Immature natural killer cell (primary cell): ENCODE results near the gene GARIN5B. TPM values are rescaled to one million over a fixed set of nuclear protein-coding genes. Genes with fewer than 3 reads are reported as not detected.

Experiments
- DNase-seq, 3 donors: peaks; one replicate each; pipeline ENCODE4 v3.0.0; 2022; ENCODE audit warnings: mixed read lengths in 1 of 3
- H3K27ac Mint-ChIP-seq, 6 donors: one replicate each; pipeline ENCODE4 v1.8.0; 2020; ENCODE audit warnings: mixed read lengths in 6 of 6, mild to moderate bottlenecking in 5 of 6, inconsistent platforms in 4 of 6, moderate library complexity in 3 of 6
- H3K27me3 Mint-ChIP-seq, 3 donors: one replicate each; pipeline ENCODE4 v1.8.0; 2020 to 2021; ENCODE audit warnings: low read depth in 3 of 3, mild to moderate bottlenecking in 3 of 3, mixed read lengths in 3 of 3, moderate library complexity in 3 of 3, inconsistent platforms in 1 of 3
- H3K36me3 Mint-ChIP-seq, 3 donors: one replicate each; pipeline ENCODE4 v1.8.0; 2020; ENCODE audit warnings: mixed read lengths in 3 of 3, inconsistent platforms in 2 of 3, mild to moderate bottlenecking in 2 of 3
- H3K4me1 Mint-ChIP-seq, 2 donors: one replicate each; pipeline ENCODE4 v1.8.0; 2020; ENCODE audit warnings: inconsistent platforms in 2 of 2, mild to moderate bottlenecking in 2 of 2, mixed read lengths in 2 of 2, moderate library complexity in 1 of 2
- H3K4me3 Mint-ChIP-seq, 5 donors: one replicate each; pipeline ENCODE4 v1.8.0; 2020; ENCODE audit warnings: mild to moderate bottlenecking in 5 of 5, mixed read lengths in 5 of 5, inconsistent platforms in 3 of 5, moderate library complexity in 3 of 5
- H3K9me3 Mint-ChIP-seq, 6 donors: one replicate each; pipeline ENCODE4 v1.8.0; 2020; ENCODE audit warnings: mild to moderate bottlenecking in 6 of 6, mixed read lengths in 6 of 6, inconsistent platforms in 4 of 6, moderate library complexity in 3 of 6
- polyA plus RNA-seq, 3 donors: library from polyadenylated mRNA; unstranded; fragments of 300-500 nt; fragmentation: Illumina TruSeq; gene quantifications; one replicate each; pipeline ENCODE4 v1.2.3, GENCODE V29; 2021

The GARIN5B gene
- polyA plus RNA-seq, 3 donors from 2014 or later: not detected

DNA sequence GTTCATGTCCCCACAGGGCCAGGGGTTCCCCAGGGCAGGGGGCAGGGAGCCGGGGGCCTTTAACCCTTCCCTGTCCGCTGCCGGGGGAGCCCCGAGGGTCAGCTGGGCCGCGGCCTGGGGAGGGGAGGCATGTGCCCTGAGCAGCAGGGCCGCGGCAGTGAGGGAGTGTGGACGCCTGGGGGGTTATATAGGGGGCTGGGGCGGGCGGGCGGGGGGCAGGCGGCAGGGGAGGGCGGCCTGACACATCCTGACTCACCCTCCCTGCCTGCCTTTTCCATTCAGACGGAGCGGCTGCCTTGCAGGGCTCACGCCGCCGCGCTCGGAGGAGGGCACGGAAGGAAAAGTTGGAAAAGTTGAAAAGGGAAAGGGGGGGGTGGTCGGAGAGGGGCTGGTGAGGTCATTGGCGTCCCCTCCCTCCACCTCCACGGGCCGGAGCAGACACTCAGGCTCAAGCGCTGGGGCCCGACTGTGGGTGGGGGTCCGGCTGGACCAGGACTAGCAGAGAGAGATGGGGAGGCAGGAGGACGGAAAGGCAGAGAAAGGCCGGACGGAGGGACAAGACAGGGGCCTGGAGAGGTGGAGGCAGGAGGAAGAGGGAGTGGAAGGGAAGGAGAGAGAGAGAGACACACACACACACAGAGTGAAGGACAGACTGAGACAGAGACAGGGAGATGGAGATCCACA lies 7.4 kb upstream of the GARIN5B start, which contains the start of gene IL11:
IL11 (minus strand) TSS at position 159 of the 684 bp plus-strand sequence; CDS start at position 6, 153 bp downstream.
- peaks cover 14 to 18% (median 15%) of the 10 kb centered on the region in 3 donors for H3K27me3 Mint-ChIP-seq
- no peaks in the 10 kb centered on the region for H3K36me3 Mint-ChIP-seq
- DNase-seq: no peak
- peak within 1 kb of the TSS in 4 of 5 donors; percentile 47 to 78 (median 65) for H3K4me3 Mint-ChIP-seq
- H3K9me3 Mint-ChIP-seq: no peaks in the 10 kb centered on the region
- peaks cover 0 to 6% of the 10 kb centered on the region in 2 donors for H3K4me1 Mint-ChIP-seq
- H3K27ac Mint-ChIP-seq: no peak within 1 kb of the TSS

DNA sequence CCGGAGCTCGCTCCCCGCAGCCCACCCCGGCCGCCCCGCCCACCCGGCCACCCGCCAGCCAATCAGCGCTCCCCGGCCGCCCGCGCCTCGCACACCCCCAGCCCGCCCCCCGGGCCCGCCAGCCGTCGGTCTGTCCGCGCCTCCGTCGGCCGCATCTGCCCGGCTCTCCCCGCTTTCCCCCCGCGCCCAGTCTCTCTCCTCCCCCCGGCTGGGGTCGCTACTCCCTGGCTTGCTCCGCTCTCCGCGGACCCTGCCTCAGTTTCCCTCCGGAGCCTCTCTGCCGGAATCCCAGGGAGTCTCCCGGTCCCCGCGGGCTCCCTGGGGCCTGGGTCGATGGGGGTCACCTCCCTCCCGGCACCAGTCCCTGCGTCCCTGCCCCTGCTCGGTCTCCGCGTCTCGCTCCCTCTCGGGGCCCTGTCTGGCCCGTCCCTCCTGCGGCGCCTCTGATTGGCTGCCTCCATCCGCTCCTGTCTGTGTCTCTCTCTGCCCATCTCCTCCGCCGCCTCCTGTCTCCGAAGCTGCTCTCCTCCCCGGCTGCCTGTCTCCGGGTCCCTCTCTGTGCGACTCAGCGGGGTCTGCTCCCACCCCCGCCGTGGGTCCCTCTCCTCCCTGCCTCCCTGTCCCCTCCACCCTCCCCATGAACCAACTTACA lies 6.7 kb upstream of the GARIN5B start:
- H3K27ac Mint-ChIP-seq: no peak overlapping the region
- no peaks in the 10 kb centered on the region for H3K36me3 Mint-ChIP-seq
- H3K27me3 Mint-ChIP-seq: peaks cover 14 to 21% (median 15%) of the 10 kb centered on the region in 3 donors
- DNase-seq: no peak
- peak overlapping the region in 4 of 5 donors; percentile 47 to 78 (median 65) for H3K4me3 Mint-ChIP-seq
- no peaks in the 10 kb centered on the region for H3K9me3 Mint-ChIP-seq
- peaks cover 0 to 6% of the 10 kb centered on the region in 2 donors for H3K4me1 Mint-ChIP-seq

DNA sequence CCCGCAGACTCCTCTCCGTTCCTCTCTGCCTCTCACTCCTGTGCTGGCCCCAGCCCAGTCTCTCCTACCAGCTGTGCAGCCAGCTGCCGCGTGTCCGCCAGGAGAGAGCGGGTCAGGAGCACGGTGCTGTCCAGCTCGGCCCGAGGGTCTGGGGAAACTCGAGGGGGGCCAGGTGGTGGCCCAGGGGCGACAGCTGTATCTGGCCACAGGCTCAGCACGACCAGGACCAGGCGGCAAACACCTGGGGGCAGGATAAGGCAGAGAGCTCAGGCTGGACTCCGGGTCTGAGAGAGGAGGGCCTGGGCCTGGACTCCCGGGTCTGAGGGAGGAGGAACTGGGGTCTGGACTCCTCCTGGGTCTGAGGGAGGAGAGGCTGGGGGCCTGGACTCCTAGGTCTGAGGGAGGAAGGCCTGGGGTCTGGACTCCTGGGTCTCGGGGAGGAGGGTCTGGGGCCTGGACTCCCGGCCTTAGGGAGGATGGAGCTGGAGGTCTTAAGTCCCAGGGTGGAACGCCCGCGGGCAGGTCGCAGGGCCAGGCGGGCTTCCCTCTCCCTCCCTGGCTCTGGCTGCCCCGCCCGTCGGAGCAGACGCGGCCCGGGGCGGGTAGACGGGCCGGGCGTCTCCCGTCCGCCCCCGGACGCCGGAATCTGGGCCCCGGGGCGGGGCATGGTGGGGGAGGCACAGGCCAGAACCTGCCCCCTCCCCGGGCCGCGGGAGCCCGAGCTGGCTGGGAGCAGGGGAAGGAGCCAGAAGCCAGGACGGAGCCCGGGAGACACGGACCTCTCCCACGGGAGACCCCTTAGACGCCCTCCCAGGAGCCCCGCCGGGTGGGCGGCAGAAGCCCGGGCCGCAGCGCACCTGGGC lies 5.9 kb upstream of the GARIN5B start:
- Mint-ChIP-seq H3K9me3 (no peaks in the 10 kb centered on the region), H3K36me3 (no peaks in the 10 kb centered on the region), H3K27me3 (peaks cover 13 to 21% (median 15%) of the 10 kb centered on the region in 3 donors), H3K27ac (no peak overlapping the region), H3K4me1 (peaks cover 0 to 6% of the 10 kb centered on the region in 2 donors), H3K4me3 (peak overlapping the region in 1 of 5 donors; percentile 17)
- no peak for DNase-seq

DNA sequence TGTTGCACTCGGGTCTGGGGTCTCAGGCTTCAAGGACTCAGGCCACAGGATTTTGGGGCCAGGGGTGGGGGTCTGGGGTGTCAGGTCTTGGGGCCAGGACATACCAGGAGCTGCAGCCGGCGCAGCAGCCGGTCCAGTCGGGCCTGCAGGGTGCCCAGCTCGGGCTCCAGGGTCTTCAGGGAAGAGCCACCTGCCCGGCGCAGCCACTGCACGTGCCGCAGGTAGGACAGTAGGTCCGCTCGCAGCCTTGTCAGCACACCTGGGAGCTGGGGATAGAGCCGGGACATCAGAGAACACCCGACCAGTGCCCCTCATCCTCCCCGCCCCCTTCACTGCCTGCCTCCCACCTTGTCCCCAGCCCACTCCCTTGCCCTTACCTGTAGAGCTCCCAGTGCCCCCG lies 5.0 kb upstream of the GARIN5B start:
- H3K4me1 Mint-ChIP-seq: peaks cover 0 to 6% of the 10 kb centered on the region in 2 donors
- H3K27ac Mint-ChIP-seq: no peak overlapping the region
- no peak overlapping the region for H3K4me3 Mint-ChIP-seq
- peaks cover 9 to 19% (median 13%) of the 10 kb centered on the region in 3 donors for H3K27me3 Mint-ChIP-seq
- H3K9me3 Mint-ChIP-seq: no peaks in the 10 kb centered on the region
- H3K36me3 Mint-ChIP-seq: no peaks in the 10 kb centered on the region
- DNase-seq: no peak

DNA sequence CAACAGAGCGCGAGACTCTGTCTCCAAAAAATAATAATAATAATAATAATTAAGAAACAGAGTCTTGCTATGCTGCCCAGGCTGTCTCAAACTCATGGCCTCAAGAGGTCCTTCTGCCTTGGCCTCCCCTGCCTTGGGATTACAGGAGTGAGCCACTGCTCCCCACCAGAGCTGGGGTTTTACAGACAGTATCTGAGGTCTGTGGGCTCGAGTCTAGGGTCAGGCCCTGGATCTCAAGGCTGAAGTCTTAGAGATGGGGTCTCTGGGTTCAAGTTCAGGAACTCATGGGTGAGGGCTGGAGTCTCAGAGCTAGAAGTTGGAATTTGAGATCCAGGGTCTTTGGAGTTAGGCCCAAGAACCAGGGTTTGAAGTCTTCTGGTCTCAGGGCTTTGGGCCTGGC lies 3.7 kb upstream of the GARIN5B start:
- peaks cover 9 to 15% (median 10%) of the 10 kb centered on the region in 3 donors for H3K27me3 Mint-ChIP-seq
- H3K4me3 Mint-ChIP-seq: no peak overlapping the region

GRCh38 chr19:55365964-55366363 lies 2.9 kb upstream of the GARIN5B start:
- H3K9me3 Mint-ChIP-seq: no peaks in the 10 kb centered on the region
- H3K27ac Mint-ChIP-seq: no peak overlapping the region
- no peaks in the 10 kb centered on the region for H3K36me3 Mint-ChIP-seq
- H3K4me1 Mint-ChIP-seq: peaks cover 0 to 6% of the 10 kb centered on the region in 2 donors
- no peak overlapping the region for H3K4me3 Mint-ChIP-seq
- peaks cover 2 to 11% (median 8%) of the 10 kb centered on the region in 3 donors for H3K27me3 Mint-ChIP-seq
- no peak for DNase-seq

More for the DNA sequence above, 3.7 kb upstream of the GARIN5B start:
- no peaks in the 10 kb centered on the region for H3K36me3 Mint-ChIP-seq
- H3K9me3 Mint-ChIP-seq: no peaks in the 10 kb centered on the region
- no peak overlapping the region for H3K27ac Mint-ChIP-seq
- H3K4me1 Mint-ChIP-seq: peaks cover 0 to 6% of the 10 kb centered on the region in 2 donors
- DNase-seq: no peak

DNA sequence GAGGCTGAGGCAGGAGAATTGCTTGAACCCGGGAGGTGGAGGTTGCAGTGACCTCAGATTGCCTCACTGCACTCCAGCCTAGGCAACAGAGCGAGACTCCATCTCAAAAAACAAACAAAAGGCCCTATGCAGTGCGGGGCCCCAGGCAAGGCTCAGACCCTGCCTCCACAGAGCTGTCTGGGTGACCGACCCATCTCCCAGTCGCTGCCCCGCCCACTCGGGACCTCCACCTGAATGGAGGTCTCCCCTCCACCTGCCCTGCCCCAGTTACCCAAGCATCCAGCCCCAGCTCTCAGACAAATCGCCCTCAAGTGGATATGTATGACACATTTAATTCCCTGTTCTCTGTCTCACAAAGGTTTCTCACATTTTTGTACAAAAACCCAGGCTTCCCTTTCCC lies 2.2 kb upstream of the GARIN5B start:
- H3K36me3 Mint-ChIP-seq: no peaks in the 10 kb centered on the region
- no peaks in the 10 kb centered on the region for H3K9me3 Mint-ChIP-seq
- no peak overlapping the region for H3K4me3 Mint-ChIP-seq
- H3K4me1 Mint-ChIP-seq: peaks cover 0 to 2% of the 10 kb centered on the region in 2 donors
- H3K27me3 Mint-ChIP-seq: peaks cover 2 to 7% (median 4%) of the 10 kb centered on the region in 3 donors
- no peak for DNase-seq
- no peak overlapping the region for H3K27ac Mint-ChIP-seq

DNA sequence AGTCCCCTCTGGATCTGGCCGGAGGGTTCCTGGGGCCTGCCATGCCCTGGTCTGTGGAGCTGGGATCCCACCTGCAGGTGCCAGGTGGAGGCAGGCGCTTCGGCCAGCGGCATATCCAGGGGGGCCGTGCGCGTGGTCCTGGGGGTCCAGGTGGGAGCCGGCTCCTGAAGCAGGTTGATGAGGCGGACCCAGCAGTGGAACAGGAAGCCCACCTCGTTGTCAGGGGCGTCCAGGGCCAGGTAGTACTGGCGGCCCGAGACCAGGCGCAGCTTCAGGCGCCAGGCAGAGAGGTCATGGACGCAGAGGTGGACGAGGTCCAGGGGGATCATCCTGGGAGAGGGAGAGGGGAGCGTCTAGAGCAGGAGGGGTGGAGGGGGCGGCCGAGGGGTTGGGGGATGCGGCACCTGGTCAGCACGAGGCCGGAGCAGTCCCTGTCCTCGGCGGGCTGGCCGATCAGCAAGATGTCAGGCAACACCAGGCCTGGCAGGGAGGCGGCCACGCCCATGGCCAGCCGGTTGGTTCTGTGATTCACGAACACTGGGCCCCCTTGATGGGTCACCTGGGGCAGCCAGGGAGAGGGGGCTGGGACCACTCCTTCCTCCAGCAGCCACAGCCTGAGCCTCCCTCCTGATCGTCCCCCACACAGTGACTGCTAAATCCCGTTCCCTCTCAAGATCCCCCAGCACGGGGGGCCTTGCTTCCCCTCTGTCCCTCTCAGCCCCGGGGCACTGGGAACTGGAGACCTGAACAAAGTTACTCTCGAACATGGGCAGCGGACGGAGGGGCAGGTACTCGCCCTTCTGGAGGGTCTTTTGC lies 678 bp downstream of the GARIN5B start:
- H3K4me1 Mint-ChIP-seq: no peaks in the 10 kb centered on the region
- no peak overlapping the region for H3K27ac Mint-ChIP-seq
- H3K27me3 Mint-ChIP-seq: peaks cover 0 to 6% (median 5%) of the 10 kb centered on the region in 3 donors
- H3K36me3 Mint-ChIP-seq: no peaks in the 10 kb centered on the region
- H3K9me3 Mint-ChIP-seq: no peaks in the 10 kb centered on the region
- H3K4me3 Mint-ChIP-seq: no peak overlapping the region
- no peak for DNase-seq

DNA sequence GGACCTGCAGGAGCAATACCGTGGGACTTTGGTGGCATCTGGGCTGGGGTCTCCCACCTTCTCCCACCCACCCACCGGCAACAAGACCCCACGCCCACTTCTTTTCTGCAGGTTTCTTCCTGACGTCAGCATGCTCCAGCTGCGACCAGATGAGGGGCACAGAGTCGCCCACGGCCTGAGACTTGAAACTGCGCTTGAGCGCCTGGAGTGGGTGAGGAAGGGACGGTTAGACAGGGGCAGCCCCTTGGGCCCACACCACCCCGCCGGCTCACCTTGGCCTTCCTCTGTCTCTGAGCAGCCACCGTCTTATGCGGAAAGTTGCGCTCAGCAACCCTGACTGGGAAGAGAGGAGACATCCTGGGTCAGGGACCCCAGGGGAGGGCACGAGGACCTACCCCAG lies 2.2 kb downstream of the GARIN5B start:
- H3K9me3 Mint-ChIP-seq: no peaks in the 10 kb centered on the region
- H3K4me3 Mint-ChIP-seq: no peak overlapping the region
- H3K27ac Mint-ChIP-seq: no peak overlapping the region
- DNase-seq: no peak
- H3K36me3 Mint-ChIP-seq: no peaks in the 10 kb centered on the region
- H3K27me3 Mint-ChIP-seq: peaks cover 3 to 4% (median 3%) of the 10 kb centered on the region in 3 donors
- H3K4me1 Mint-ChIP-seq: no peaks in the 10 kb centered on the region

DNA sequence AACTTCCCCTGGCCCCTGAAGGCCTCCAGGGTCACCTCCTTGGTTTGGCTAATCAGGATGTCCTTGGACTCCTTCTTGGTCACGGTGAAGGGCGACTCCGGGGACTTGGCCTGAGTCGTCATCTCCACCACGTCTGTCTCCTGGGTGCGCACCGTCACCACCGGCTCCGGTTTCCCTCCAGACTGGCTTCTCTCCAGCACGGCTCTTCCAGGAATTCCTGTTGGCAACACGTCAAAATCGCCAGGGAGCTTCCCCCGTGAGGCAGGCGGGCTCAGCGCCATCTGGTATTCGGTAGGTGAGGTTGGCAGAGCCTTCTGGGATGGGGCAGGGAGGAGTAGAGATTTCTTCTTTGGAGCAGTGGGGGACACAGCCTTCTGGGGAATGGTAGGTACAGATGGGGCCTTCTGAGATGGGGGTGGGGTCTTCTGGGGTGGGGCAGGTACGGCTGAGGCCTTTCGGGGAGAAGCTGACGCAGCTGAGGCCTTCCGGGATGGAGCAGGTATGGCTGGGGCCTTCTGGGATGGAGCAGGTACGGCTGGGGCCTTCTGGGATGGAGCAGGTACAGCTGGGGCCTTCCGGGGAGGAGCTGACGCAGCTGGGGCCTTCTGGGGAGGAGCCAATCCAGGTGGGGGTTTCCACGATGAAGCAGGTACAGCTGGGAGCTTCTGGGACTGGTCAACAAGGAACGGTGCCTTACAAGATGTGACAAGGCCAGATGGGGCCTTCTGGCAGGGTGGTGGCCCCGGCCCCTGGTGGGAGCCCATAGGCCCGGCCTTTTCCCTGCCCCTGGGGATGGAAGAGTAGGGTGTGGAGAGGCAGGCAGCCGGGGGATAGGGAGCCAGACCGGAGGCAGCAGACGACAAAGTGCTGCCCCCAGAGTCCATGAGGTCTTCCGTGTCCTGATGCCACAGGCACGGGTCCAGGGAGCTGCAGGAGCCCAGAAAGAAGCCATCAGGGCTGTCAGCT lies 3.8 kb downstream of the GARIN5B start:
- DNase-seq: no peak
- Mint-ChIP-seq H3K9me3 (no peaks in the 10 kb centered on the region), H3K4me1 (peaks cover 0 to 2% of the 10 kb centered on the region in 2 donors), H3K4me3 (no peak overlapping the region), H3K27ac (no peak overlapping the region), H3K36me3 (no peaks in the 10 kb centered on the region), H3K27me3 (peaks cover 0 to 3% (median 2%) of the 10 kb centered on the region in 3 donors)

- DNase-seq: no peak
- Mint-ChIP-seq H3K4me1 (peaks cover 5 to 6% of the 10 kb centered on the region in 2 donors), H3K36me3 (no peaks in the 10 kb centered on the region), H3K27ac (no peak overlapping the region), H3K9me3 (no peaks in the 10 kb centered on the region), H3K4me3 (no peak overlapping the region), H3K27me3 (peaks cover 0 to 6% (median 2%) of the 10 kb centered on the region in 3 donors)
These were observed 4.6 kb downstream of the GARIN5B start for GRCh38 chr19:55358493-55358892.

DNA sequence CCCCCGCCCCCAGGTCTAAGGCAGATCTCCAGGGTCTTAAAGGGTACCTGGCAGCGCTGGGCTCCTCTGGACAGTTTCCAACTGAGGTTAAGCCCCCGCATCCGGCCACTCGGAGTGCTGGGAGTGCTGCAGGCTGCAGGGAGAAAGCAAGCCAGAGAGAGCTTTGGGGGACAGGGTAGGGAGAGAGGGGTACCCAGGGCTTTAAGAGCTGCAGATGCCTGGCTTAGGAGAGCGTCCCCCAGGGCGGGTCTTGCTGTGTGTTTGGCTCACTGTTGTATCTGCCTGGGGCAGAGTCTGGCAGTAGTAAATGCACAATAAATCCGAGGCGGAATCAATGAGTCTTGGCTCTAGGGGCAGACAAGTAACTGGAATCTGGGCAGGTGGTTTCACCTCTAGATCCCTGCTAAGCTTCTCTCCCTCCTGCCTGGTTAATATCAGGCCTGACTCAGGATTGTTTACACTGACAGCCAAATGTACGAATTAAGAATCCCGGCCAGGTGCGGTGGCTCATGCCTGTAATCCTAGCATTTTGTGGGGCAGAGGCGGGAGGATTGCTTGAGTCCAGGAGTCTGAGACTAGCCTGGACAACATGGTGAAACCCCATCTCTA lies 7.7 kb downstream of the GARIN5B start:
- H3K27ac Mint-ChIP-seq: peak overlapping the region in 1 of 6 donors; percentile 40
- no peaks in the 10 kb centered on the region for H3K36me3 Mint-ChIP-seq
- DNase-seq: no peak
- H3K9me3 Mint-ChIP-seq: no peaks in the 10 kb centered on the region
- H3K27me3 Mint-ChIP-seq: peaks cover 3 to 16% (median 11%) of the 10 kb centered on the region in 3 donors
- H3K4me1 Mint-ChIP-seq: peaks cover 17% of the 10 kb centered on the region in 2 donors
- H3K4me3 Mint-ChIP-seq: peak overlapping the region in 1 of 5 donors; percentile 13
